NB4 (cell line): ENCODE measurements around the gene C2orf68.

ENCODE experiments used
- MYC ChIP-seq: IDR thresholded peaks from 2 replicates; pipeline ENCODE4 v1.6.1; 2011; ENCODE audit warnings: low read depth, low read length
- POLR2A ChIP-seq: IDR thresholded peaks from 2 replicates; pipeline ENCODE4 v1.6.1; 2011; ENCODE audit warnings: mild to moderate bottlenecking; ENCODE audit not compliant: insufficient read length; ENCODE audit errors: extremely low read depth
- TF ChIP-seq, protein P1 (sequence below): IDR thresholded peaks from one replicate; pipeline ENCODE4 v1.5.1; 2012; ENCODE audit warnings: low read depth, low read length
- TF ChIP-seq, protein P2 (sequence below): IDR thresholded peaks from 2 replicates; pipeline ENCODE4 v1.6.1; 2011; ENCODE audit warnings: low read depth, low read length

DNA sequence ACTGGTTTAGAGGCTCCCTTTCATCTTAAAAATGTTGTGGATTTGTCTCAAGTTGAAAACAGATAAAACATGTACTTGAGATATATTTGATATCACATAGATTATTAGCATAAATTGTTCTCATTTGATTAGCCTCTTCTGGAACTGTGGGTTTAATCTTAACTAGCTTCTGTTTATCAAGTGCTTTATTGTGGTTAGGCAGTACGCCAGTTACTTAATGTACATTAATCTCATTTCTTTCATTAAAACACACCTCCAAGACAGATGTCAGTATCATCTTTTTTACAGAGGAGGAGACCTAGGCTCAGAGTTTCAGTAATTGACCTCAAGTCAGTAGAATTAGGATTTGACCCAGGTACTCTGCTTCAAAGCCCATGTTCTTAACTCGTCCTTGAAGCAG is 34.3 kb upstream of the C2orf68 start:
- TF ChIP-seq, protein P1, sequence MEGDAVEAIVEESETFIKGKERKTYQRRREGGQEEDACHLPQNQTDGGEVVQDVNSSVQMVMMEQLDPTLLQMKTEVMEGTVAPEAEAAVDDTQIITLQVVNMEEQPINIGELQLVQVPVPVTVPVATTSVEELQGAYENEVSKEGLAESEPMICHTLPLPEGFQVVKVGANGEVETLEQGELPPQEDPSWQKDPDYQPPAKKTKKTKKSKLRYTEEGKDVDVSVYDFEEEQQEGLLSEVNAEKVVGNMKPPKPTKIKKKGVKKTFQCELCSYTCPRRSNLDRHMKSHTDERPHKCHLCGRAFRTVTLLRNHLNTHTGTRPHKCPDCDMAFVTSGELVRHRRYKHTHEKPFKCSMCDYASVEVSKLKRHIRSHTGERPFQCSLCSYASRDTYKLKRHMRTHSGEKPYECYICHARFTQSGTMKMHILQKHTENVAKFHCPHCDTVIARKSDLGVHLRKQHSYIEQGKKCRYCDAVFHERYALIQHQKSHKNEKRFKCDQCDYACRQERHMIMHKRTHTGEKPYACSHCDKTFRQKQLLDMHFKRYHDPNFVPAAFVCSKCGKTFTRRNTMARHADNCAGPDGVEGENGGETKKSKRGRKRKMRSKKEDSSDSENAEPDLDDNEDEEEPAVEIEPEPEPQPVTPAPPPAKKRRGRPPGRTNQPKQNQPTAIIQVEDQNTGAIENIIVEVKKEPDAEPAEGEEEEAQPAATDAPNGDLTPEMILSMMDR, result no peak
- TF ChIP-seq POLR2A, result no peak
- TF ChIP-seq, protein P2, sequence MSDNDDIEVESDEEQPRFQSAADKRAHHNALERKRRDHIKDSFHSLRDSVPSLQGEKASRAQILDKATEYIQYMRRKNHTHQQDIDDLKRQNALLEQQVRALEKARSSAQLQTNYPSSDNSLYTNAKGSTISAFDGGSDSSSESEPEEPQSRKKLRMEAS, result no peak
- no peak for TF ChIP-seq MYC
